Left renal cortex interstitium (tissue), 4 donors: Measurements from ENCODE around the gene SDHAF3. TPM values are rescaled to one million over a fixed set of nuclear protein-coding genes. Genes with fewer than 3 reads are reported as not detected.
A peak's percentile ranks its signal among the peaks of the same experiment; 100 is the strongest.
"Not testable (repeated sequence)": the region's sequence is repeated elsewhere in the genome, so short reads cannot be mapped to it uniquely, and the experiment has no call there.

ENCODE experiments used
- DNase-seq, 4 donors: peaks; one replicate each; pipeline ENCODE4 v3.0.0-alpha.2; 2013; ENCODE audit warnings: low read depth in 4 of 4, low spot score in 2 of 4, missing footprints in 1 of 4
- polyA plus RNA-seq, 4 donors: library from polyadenylated mRNA; unstranded; fragments of 120-200 nt; gene quantifications; one replicate each; pipeline ENCODE4 v1.2.1, GENCODE V29; 2013; ENCODE audit not compliant: insufficient read length in 4 of 4

The SDHAF3 gene
- polyA plus RNA-seq, 4 donors = 39.8 to 52.5 (median 46.1) TPM

DNA sequence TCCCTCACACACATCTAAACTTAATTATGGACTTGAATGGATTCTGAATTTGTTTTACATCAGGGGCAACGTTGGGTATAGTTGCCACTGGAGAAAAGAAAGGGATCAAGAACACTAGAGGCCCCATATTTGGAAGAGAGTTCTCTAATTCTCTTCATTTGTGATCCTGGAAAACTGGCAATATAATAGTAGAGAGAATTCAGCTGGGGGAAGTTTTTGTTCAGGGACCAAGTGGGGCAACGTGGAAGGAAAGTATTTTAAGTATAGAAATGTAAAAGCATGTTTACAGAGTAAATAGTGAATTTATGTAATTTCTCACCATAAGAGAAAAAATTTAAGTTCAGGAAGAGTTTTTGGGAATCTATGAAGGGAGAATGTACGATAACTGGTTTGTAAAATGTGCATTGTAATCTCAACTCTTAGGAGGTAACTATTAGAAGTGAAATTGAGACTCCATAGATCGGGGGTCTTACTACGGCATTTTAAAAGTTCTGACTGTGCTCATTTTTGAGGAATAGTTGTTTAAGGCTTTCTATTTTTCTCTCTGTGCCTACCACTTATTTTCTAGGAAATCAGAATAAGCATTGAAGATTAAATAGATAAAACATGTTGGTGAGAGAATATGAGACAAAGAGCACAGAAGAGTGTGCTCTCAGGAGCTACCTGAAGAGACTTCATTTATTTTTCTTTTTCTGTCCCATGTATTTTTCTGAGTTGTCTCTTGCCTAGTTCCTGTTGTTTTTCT is 3.4 kb downstream of the SDHAF3 start:
- no peak for DNase-seq

DNA sequence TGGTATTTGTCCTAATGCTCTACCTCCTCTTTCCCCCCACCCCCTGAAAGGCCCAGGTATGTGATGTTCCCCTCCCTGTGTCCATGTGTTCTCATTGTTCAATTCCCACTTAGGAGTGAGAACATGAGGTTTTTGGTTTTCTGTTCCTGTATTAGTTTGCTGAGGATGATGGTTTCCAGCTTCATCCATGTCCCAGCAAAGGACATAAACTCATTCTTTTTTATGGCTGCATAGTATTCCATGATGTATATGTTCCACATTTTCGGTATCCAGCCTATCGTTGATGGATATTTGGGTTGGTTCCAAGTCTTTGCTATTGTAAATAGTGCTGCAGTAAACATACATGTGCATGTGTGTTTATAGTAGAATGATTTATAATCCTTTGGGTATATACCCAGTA is 5.6 kb downstream of the SDHAF3 start:
- DNase-seq = not testable (repeated sequence)

DNA sequence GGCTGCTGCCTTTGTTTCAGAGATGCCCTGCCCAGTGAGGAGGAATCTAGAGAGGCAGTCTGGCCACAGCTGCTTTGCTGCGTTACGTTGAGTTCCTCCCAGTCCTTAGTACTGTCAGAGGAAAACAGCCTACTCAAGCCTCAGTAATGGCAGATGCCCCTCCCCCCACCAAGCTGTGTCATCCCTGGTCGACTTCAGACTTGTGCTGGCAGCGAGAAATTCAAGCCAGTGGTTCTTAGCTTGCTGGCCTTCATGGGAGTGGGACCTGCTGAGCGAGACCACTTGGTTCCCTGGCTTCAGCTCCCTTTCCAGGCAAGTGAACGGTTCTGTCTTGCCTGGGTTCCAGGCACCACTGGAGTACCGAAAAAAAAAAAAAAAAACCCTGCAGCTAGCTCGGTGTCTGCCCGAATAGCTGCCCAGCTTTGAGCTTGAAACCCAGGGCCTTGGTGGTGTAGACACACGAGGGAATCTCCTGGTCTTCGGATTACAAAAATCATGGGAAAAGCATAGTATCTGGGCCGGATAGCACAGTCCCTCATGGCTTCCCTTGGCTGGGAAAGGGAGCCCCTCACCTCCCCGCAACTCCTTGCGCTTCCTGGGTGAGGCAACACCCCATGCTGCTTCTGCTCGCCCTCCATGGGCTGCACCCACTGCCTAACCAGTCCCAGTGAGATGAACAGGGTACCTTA is 9.1 kb downstream of the SDHAF3 start:
- no peak for DNase-seq

DNA sequence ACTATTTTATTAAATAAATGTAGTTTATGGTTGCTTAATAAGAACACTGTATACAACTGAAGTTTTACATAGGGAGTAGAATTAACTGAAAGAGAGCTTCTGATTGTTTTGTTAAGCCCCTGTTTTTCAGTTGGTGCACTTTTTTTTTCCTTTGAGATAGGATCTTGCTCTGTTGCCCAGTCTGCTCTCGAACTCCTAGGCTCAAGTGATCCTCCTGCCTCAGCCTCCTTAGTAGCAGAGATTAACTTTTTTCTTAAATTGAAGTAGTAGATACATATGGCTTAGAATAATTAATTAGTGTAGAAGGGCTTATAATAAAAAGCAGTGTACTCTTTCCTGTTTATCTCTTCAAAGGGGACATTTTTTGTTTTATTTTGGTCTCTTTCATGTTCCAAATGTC is 11.2 kb downstream of the SDHAF3 start:
- no peak for DNase-seq

DNA sequence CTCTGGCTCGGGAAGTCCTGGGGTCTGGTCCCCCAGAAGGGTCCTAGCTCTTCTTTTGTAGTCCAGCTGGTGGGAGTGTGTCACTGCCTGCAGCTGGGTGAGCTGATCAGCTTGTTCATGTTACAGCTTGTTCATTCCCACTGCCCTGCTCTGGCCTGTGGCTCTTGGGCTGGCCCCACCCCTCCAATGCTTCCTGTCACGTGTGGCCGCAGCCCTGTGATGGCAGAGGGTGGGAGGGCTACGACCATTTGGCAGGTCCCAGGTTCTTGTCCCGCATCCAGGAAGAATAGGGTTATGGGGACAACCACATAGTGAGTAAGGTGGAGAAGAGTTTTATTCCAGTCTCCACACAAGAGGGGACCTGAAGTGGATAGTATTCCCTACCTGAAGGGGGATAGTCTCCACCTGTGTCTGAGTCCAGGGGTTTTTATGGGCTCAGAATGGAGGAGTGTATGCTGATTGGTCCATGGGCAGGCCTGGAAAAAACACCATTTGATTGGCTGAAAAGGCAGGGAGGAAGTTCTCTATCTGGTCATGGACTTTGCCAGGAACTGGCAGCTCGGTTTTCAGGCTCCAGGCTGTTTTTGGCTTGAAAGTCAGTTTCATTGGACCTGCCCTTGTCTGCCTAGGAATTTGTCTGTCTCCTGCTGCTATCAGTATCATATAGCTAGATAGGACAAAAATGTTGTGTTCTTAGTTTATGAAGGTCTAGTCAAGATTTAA is 13.1 kb downstream of the SDHAF3 start:
- no peak for DNase-seq

DNA sequence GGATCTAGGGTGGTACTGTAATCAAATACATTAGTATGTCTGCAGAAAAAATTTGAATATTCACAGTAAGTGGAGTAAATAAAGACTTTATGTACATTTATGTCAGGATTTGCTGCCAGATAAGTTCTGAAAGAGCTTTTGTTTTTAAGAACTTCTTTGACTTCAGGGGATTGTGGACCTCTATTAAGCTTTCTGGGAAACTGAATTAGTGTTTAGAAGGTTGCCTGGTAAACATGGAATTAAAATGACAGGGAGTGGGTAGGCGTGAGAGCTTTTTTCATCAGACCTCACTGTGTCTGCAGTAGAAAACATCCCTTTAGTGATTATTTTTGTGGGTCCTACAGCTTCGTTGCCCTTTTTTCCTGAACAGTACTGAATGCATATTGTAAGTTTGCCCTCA is 15.7 kb downstream of the SDHAF3 start:
- no peak for DNase-seq

DNA sequence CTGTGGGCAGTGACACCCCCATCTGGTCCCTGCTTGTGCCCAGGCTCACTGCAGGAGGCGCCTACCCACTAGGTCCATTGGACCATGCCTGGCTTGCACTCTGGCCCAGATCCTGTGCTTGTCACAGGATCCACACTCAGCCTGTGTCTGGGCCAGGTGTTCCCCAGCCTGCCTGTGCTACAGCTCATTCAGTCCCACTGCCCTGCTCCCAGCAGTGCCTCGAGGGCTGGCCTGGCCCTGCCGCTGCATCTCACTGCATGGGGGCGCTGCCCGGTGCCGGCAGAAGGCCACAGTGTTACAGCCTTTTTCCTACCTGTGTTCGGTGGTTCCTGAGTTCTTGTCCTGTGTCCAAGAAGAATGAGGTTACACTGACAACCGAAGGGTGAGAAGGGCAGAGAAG is 21.3 kb downstream of the SDHAF3 start:
- DNase-seq = no peak

DNA sequence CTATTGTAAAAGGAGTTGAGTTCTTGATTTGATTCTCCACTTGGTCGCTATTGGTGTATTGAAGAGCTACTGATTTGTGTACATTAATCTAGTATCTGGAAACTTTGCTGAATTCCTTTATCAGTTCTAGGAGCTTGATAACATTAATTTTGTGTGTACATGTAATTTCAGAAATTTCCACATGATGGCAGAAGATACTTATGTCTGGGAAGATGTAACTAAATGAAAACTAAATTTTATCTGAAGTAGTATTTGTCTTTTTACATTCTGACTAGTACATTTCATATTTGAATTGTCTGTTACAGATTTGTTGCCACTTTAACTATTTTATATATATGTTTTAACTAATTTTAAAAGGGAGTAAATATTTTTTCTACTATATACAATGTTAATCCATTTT is 27.6 kb downstream of the SDHAF3 start:
- peak in 3 of 4 donors; percentile 7 to 13 (median 11) for DNase-seq

DNA sequence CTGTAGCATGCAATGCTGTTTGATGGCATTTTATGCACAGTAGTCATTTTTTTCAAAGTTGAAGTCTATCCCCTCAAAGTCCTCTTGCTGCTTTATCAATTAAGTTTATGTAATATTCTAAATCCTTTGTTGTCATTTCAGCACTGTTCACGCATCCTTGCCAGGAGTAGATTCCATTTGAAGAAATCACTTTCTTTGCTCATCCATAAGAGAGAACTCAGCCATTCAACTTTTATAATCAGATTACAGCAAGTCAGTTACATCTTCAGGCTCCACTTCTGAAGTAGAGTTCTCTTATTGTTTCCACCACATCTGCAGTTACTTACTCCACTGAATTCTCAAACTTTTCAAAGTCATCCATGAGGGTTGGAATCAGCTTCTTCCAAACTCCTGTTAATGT is 32.3 kb downstream of the SDHAF3 start:
- DNase-seq = no peak

DNA sequence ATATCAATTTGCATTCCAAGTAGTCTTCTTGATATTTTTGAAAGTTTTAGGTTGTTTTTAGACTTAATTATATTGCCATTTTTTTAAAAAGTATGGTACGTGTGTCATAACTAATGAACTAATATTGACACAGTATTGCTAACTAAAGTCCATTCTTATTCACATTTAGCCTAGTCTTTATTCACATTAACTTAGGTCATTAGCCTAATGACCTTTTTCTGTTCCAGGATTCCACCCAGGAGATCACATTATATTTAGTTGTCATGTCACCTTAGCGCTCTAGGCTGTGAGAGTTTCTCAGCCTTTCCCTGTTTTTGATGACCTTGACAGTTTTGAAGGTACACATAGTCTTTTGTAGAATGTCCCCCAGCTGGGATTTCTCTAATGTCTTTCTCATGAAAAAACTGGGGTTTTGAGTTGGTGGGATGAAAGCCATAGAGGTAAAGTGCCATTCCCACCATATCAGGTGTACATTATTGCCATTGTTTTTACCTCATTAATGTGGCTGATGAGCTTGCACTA is 38.5 kb downstream of the SDHAF3 start:
- DNase-seq = no peak

DNA sequence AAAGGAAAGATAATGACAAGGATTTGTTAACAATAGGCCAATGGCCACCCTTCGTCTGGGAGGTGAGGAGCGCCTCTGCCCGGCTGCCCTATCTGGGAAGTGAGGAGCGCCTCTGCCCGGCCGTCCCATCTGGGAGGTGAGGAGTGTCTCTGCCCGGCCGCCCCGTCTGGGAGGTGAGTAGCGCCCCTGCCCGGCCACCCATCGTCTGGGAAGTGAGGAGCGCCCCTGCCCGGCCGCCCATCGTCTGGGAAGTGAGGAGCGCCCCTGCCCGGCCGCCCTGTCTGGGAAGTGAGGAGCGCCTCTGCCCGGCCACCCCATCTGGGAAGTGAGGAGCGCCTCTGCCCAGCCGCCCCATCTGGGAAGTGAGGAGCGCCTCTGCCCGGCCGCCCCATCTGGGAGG is 42.5 kb downstream of the SDHAF3 start:
- not testable (repeated sequence) for DNase-seq

DNA sequence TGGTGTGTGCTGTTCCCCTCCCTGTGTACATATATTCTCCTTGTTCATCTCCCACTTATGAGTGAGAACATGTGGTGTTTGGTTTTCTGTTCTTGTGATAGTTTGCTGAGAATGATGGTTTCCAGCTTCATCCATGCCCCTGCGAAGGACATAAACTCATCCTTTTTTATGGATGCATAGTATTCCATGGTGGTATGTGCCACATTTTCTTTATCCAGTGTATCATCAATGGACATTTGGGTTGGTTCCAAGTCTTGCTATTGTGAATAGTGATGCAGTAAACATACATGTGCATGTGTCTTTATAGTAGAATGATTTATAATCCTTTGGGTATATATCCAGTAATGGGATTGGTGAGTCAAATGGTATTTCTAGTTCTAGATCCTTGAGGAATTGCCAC is 44.1 kb downstream of the SDHAF3 start:
- not testable (repeated sequence) for DNase-seq

DNA sequence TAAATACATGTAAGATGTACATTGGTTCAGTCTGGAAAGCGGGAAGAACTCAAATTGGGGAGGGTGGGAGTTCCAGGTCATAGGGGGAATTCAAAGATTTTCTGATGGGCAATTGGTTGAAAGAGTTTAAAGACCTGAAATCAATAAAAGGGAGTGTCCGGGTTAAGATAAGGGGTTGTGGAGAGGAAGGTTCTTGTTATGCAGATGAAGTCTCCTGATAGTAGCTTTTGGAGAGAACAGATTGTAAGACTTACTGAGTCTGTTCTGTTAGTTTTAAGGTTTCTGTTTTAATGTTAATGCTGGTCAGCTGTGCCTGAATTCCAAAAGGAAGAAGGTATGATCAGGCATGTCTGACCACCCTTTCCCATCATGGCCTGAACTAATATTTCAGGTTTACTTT is 48.8 kb downstream of the SDHAF3 start:
- no peak for DNase-seq

DNA sequence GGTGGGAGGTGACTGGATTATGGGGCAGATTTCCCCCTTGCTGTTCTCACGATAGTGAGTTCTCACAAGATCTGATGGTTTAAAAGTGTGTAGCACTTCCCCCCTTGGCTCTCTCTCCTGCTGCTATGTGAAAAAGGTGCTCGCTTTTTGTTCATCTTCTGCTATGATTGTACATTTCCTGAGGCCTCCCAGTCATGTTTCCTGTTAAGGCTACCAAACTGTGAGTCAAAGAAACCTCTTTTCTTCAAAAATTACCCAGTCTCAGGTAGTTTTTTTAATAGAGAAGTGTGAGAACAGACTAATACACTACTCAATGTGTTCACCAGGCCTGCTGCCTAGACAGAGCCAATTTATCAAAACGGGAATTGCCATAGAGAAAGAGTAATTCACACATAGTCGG is 49.7 kb downstream of the SDHAF3 start:
- DNase-seq = no peak

DNA sequence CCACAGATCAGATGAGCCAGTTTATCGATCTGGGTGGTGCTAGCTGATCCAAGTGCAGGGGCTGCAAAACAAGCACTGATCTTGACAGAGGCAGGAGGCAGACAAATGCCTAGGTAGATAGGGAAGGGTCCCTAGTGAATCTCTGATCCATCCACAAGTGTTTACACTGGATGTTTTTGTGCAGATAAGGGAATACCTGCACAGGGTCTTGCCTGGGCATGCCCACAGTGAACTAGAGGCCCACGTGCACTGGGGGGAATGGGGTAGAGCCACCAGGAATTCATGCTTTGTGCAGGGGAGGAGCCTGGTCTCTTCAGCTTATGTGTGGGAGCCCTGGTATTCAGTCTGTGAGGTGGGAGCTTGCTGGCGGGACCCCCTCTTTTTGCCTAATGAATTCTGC is 50.3 kb downstream of the SDHAF3 start:
- DNase-seq = no peak

DNA sequence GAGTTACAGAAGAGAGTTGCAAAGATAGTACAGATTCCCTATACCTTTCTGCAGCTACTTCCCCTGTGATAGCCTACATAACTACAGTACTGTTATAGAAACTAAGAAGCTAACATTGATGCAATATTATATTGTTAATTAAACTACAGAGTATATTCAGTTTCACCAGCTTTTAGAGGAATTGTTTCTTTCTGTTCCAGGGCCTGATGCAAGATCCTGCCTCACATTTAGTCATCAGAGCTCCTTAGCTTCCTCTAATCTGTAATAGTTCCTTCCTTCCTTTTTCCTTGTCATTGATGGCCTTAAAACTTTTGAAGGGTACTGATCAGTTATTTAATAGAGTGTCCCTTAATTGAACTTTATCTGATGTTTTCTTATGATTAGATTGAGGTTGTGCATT is 56.8 kb downstream of the SDHAF3 start:
- DNase-seq = no peak

DNA sequence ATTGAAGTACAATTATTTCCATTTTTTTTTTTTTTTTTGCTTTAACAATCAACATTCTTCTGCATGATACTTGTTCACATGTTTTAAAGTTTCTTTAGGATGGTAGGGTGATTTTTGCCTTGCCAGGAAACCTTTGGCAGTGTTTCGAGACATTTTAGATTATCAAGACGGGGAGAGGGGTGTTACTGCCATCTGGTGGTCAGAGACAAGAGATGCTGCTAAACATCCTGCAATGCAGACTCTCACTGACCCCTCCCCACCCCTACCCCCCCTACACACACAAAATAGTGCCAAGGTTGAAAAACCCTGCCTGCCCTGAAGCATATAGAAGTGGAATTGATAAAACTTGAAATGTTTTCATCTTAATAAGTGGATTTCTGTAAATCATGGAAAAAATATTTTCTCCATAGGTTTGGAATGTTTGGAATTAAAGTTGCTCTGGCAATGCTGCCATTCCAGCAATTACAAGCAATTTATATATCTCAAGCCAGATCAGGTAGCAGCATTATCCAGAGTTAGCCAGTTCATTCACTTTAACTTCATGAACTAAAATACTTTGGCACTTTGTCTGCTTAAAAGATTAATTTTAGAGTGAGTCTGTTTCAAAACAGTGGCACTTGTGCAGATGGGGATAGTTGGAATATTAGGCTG is 62.1 kb downstream of the SDHAF3 start:
- peak; percentile 7 to 45 (median 19) for DNase-seq

DNA sequence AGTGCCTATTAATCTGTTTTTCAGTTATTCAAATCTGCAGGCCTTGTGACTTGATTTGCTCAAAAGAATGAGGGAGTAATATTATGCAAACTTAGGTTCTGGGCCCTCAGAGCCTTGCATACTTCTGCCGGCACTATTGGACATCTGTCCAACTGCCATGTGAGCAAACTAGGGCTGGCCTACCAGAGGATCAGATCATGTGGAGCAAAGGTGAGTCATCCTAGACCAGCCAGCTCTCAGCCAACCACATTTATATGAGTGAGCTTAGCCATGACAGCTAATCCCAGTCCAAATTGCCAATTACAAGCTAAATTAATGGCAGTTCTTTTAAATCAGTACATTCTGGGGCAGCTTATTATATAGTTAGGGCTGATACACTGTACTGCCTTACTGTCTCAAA is 69.6 kb downstream of the SDHAF3 start:
- DNase-seq = no peak

DNA sequence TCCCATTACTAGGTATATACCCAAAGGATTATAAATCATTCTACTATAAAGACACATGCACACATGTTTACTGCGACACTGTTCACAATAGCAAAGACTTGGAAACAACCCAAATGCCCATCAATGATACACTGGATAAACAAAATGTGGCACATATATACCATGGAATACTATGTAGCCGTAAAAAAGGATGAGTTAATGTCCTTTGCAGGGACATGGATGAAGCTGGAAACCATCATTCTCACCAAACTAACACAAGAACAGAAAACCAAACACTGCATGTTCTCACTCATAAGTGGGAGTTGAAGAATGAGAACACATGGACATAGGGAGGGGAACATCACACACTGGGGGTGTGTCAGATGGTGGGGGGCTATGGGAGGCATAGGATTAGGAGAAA is 78.7 kb downstream of the SDHAF3 start:
- not testable (repeated sequence) for DNase-seq

DNA sequence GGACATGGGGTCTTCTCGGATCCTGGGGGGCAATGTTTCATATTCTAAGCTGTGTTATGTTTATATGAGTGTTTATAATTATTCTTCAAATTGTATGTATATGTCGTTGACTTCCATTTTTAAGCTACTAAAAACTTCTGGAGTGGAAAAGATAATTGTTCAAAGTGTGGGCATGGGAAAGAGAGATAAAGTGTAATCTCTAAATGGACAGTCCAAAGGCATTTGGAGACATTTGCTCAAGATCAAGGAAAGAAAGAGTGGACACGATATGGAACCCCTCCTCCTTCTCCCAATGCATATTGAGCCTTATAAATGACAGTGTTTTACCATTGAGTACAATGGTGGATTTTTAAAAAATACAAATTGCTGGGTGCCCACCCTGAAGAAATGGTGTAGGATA is 81.1 kb downstream of the SDHAF3 start:
- no peak for DNase-seq

DNA sequence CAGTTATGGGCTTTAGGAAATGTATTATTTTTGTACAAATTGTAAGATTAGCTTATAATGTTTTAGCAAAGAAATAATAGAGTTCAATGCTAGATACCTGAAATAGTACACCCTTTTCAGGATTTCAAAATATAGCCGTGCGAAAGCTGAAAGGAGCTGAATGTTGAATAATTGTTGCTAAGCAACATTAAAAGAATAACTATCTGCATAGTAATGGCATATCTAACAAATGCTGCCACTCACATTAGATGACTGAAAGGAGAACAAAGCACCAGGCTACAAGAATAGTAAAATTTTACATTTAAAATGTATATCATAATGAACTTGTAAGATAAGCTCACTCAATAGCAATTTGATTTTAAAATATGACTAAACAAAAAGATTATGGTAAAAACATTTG is 82.5 kb downstream of the SDHAF3 start:
- DNase-seq = no peak
